Endothelial cell of umbilical vein (primary cell): ENCODE measurements around the gene OCIAD2.

Experiments used
- EZH2 ChIP-seq: IDR thresholded peaks from 2 replicates; pipeline ENCODE4 v1.6.1; 2012; ENCODE audit warnings: borderline replicate concordance, low read depth, mild to moderate bottlenecking, moderate library complexity, low read length, inconsistent platforms; ENCODE audit not compliant: severe bottlenecking
- POLR2A ChIP-seq: IDR thresholded peaks from 2 replicates; pipeline ENCODE4 v1.6.1; 2012; ENCODE audit warnings: low read depth, mild to moderate bottlenecking, control low read depth, low read length
- POLR2AphosphoS5 ChIP-seq: IDR thresholded peaks from 2 replicates; pipeline ENCODE4 v1.6.1; 2012; ENCODE audit warnings: low read depth, mild to moderate bottlenecking, control low read depth, low read length, moderate library complexity; ENCODE audit not compliant: insufficient read depth

- no peak for TF ChIP-seq POLR2A
- TF ChIP-seq EZH2, result no peak
- TF ChIP-seq POLR2AphosphoS5, result no peak
These were observed 44.5 kb downstream of the OCIAD2 start for GRCh38 chr4:48862038-48862437.
